Naive B cell (primary cell): Measurements from ENCODE around the gene CHCHD1. TPM values are rescaled to one million over a fixed set of nuclear protein-coding genes. Genes with fewer than 3 reads are reported as not detected.

Source experiments
- ATAC-seq, 2 donors: fragments of 150-1000 bp; cut with Tn5 transposase; 2 replicates each; pipeline ENCODE4 v1.10.0; 2021; ENCODE audit warnings: low read depth in 2 of 2, mild to moderate bottlenecking in 2 of 2, moderate library complexity in 2 of 2
- DNase-seq: peaks from one replicate; pipeline ENCODE4 v3.0.0; 2022
- H3K27ac Mint-ChIP-seq, 6 donors: one replicate each; pipeline ENCODE4 v1.8.0; 2020 to 2022; ENCODE audit warnings: mild to moderate bottlenecking in 6 of 6, mixed read lengths in 6 of 6, moderate library complexity in 5 of 6, inconsistent platforms in 2 of 6
- H3K27me3 Mint-ChIP-seq, 3 donors: one replicate each; pipeline ENCODE4 v1.8.0; 2021 to 2022; ENCODE audit warnings: mixed read lengths in 3 of 3, mild to moderate bottlenecking in 1 of 3
- H3K36me3 Mint-ChIP-seq, 2 donors: one replicate each; pipeline ENCODE4 v1.8.0; 2020 to 2022; ENCODE audit warnings: mixed read lengths in 2 of 2, inconsistent platforms in 1 of 2, mild to moderate bottlenecking in 1 of 2
- H3K4me1 Mint-ChIP-seq, 3 donors: one replicate each; pipeline ENCODE4 v1.8.0; 2020 to 2022; ENCODE audit warnings: mixed read lengths in 3 of 3, inconsistent platforms in 1 of 3, mild to moderate bottlenecking in 1 of 3, moderate library complexity in 1 of 3
- H3K4me3 Mint-ChIP-seq, 8 donors: one replicate each; pipeline ENCODE4 v1.8.0; 2020 to 2022; ENCODE audit warnings: mild to moderate bottlenecking in 8 of 8, mixed read lengths in 8 of 8, moderate library complexity in 8 of 8, inconsistent platforms in 2 of 8
- H3K9me3 Mint-ChIP-seq, 7 donors: one replicate each; pipeline ENCODE4 v1.8.0; 2020 to 2022; ENCODE audit warnings: mixed read lengths in 7 of 7, mild to moderate bottlenecking in 5 of 7, inconsistent platforms in 2 of 7, moderate library complexity in 1 of 7
- polyA plus RNA-seq, 6 donors: library from polyadenylated mRNA; unstranded; fragments of 300-500 nt; fragmentation: Illumina TruSeq; gene quantifications; one replicate each; pipeline ENCODE4 v1.2.3, GENCODE V29; 2021; ENCODE audit warnings: low read depth in 6 of 6

Gene CHCHD1
- polyA plus RNA-seq, 6 donors from 2014 or later = 17.6 to 54.5 (median 39.6) TPM

DNA sequence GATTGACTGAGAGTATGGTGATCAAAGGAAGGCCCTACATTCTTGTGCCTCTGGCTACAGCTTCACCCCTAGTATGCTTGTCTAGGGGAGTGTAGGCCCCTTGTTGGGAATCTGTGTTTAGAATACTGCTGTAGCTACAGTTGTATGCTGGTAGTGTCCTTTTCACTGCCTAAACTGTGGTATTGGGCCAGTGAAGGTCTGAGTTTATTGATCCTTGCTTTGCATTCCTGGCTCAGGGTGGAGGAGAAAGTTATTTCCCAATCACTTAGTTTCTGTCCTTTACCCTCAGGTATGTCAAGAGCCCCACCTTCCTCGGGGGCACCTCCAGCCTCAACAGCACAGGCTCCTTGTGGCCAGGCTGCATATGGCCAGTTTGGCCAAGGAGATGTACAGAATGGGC lies 31.0 kb upstream of the CHCHD1 start:
- H3K4me3 Mint-ChIP-seq = no peak overlapping the region
- no peaks in the 10 kb centered on the region for H3K27me3 Mint-ChIP-seq
- peaks cover 10 to 25% of the 10 kb centered on the region in 2 donors for H3K36me3 Mint-ChIP-seq
- no peak overlapping the region for H3K27ac Mint-ChIP-seq
- ATAC-seq = no peak
- H3K4me1 Mint-ChIP-seq = peaks cover 30 to 36% (median 33%) of the 10 kb centered on the region in 3 donors
- no peaks in the 10 kb centered on the region for H3K9me3 Mint-ChIP-seq
- DNase-seq = no peak

DNA sequence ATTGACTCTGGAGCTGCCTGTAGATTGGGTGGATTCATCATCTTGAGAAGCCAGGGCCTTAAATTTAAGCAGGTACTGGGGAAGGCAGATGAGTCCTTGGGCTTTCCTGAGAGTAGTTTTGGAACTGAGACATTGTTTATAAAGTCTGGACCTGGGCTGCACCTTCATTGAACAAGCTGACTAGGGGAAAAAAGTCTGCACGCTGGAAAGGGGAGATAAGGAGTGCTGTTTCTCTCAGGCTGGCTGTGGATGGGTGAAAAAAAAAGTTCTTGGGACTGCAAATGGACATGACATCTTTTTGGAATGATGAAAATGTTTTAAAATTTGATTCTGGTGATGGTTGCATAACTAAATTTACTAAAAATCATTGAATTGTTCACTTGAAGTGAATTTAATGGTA lies 25.7 kb upstream of the CHCHD1 start:
- Mint-ChIP-seq H3K27me3 (no peaks in the 10 kb centered on the region), H3K27ac (peak overlapping the region in 1 of 6 donors; percentile 44), H3K9me3 (no peaks in the 10 kb centered on the region), H3K4me3 (no peak overlapping the region), H3K36me3 (peaks cover 10 to 37% of the 10 kb centered on the region in 2 donors), H3K4me1 (peaks cover 8 to 16% (median 11%) of the 10 kb centered on the region in 3 donors)
- no peak for ATAC-seq
- DNase-seq = no peak

DNA sequence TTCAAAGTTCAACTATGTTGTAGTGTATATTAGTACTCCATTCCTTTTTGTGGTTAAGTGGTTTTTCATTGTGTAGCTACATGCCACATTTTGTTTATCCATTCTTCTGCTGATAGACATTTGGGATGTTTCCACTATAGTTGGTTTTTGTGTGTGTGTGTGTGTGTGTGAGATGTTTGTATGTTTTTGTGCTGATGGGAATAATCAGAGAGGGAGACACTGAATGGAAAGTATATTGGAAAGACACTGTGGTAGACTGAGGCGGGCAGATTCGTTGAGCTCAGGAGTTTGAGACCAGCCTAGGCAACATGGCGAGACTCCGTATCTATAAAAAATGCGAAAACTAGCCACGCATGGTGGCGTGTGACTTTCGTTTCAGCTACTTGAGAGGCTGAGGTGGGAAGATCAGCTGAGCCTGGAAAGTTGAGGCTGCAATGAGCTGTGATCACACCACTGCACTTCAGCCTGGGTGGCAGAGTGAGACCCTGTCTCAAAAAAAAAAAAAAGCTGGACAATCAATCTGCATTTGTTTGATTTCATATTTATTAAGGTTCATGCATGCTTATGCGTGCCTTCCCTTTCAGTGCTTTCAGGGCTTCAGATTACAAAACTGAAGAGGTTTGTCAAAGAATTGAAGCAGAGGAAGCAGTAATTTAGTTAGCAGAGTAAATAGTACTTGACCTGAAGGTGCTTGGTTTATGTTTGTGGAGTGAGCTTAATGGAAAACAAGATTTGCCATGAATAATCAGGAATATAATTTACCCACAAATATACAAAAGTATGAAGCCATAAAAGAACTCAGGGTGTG lies 22.9 kb upstream of the CHCHD1 start:
- ATAC-seq (no peak), DNase-seq (no peak)
- Mint-ChIP-seq H3K27me3 (no peaks in the 10 kb centered on the region), H3K4me1 (peaks cover 18 to 23% (median 22%) of the 10 kb centered on the region in 3 donors), H3K4me3 (peak overlapping the region in 1 of 8 donors; percentile 1), H3K27ac (peak overlapping the region in 1 of 6 donors; percentile 19), H3K36me3 (peaks cover 16 to 44% of the 10 kb centered on the region in 2 donors), H3K9me3 (no peaks in the 10 kb centered on the region)

DNA sequence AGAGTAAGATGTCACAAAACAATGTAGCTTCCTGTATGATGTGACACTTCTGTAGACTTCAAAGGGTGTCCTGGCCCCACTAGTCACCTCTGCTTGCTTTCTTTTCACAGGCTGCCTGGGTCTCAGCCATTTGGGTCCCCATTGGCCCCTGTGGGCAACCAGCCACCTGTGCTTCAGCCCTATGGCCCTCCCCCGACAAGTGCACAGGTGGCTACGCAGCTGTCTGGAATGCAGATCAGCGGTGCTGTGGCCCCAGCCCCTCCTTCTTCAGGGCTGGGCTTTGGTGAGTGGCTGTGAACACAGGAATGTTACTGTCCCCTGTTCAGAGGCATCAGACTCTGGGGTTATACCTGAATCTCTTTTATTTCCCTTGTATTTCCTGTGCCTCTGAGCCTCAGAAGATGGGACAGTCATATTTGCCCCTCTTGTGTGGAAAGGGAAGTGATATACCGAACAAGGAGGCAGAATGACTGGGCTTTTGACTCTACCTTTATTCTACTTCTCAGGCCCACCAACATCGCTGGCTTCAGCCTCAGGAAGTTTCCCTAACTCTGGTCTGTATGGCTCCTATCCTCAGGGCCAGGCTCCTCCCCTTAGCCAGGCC lies 22.2 kb upstream of the CHCHD1 start:
- ATAC-seq = peak in 1 of 2 donors; percentile 38
- Mint-ChIP-seq H3K4me1 (peaks cover 18 to 23% (median 22%) of the 10 kb centered on the region in 3 donors), H3K27ac (no peak overlapping the region), H3K9me3 (no peaks in the 10 kb centered on the region), H3K4me3 (peak overlapping the region in 1 of 8 donors; percentile 12), H3K36me3 (peaks cover 18 to 50% of the 10 kb centered on the region in 2 donors), H3K27me3 (no peaks in the 10 kb centered on the region)
- DNase-seq = no peak

DNA sequence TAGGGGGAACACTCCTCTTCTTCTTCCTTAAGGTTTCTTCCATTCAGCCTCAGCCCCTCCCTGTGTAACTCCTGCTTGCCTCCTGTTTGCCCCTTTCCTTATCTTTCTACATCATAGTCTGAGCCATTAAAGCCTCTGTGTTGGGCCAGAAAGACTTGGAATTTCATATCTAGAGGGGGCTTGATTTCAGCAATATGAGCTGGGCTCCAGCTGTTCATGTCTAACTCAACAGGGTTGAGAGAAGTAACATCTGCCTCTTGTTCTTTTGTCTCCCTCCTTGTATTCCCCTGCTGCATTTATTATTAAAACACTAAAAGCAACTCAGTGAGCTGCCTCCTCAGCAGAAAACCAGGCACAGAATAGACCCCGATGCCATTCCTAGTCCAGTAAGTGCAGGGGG lies 20.1 kb upstream of the CHCHD1 start:
- Mint-ChIP-seq H3K27me3 (no peaks in the 10 kb centered on the region), H3K27ac (peak overlapping the region in 2 of 6 donors; percentile 32 to 76), H3K9me3 (no peaks in the 10 kb centered on the region), H3K36me3 (peaks cover 35 to 64% of the 10 kb centered on the region in 2 donors), H3K4me3 (no peak overlapping the region), H3K4me1 (peaks cover 17 to 23% (median 18%) of the 10 kb centered on the region in 3 donors)
- DNase-seq (no peak), ATAC-seq (no peak)

DNA sequence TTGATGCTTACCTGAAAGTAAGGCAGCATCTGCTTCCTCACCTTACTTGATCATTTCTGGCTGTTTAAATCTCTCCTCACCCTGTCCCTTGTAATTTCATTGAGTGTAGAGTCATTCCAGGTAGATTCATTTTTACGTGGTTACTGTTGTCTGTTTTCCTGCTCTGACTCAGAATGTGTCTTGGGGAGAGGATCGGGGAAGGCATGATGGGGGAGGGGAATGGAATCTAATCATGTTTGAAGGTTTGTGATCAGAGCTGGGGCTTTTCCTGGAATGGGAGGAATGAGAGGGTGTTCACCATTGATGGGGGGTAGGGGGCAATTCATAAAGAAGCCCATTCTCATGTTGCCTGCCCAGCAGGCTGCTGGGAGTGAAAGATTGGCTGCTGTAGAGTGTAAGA lies 18.9 kb upstream of the CHCHD1 start:
- DNase-seq (no peak), ATAC-seq (no peak)
- Mint-ChIP-seq H3K4me3 (no peak overlapping the region), H3K4me1 (peaks cover 17 to 23% (median 18%) of the 10 kb centered on the region in 3 donors), H3K9me3 (no peaks in the 10 kb centered on the region), H3K27ac (peak overlapping the region in 5 of 6 donors; percentile 1 to 44 (median 23)), H3K36me3 (peaks cover 35 to 66% of the 10 kb centered on the region in 2 donors), H3K27me3 (no peaks in the 10 kb centered on the region)

DNA sequence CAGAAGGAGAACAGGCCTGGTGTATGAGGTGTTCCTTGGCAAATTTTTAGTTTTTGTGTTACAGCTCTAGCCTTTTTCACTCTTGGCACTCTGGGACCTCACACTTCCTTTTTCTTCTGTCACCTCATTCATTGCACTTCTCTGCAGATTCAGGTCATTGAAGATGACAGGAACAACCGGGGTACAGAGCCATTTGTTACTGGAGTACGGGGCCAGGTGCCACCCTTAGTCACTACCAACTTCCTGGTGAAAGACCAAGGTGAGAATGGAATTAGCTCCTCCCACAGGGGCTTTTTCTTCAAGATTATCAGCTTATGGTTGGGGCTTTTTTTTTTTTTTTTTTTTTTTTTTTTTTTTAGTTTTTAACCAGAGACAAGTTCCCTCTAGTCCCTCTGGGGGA lies 18.5 kb upstream of the CHCHD1 start:
- Mint-ChIP-seq H3K4me3 (no peak overlapping the region), H3K4me1 (peaks cover 18 to 26% (median 21%) of the 10 kb centered on the region in 3 donors)
- ATAC-seq = peak; percentile 72 to 76

DNA sequence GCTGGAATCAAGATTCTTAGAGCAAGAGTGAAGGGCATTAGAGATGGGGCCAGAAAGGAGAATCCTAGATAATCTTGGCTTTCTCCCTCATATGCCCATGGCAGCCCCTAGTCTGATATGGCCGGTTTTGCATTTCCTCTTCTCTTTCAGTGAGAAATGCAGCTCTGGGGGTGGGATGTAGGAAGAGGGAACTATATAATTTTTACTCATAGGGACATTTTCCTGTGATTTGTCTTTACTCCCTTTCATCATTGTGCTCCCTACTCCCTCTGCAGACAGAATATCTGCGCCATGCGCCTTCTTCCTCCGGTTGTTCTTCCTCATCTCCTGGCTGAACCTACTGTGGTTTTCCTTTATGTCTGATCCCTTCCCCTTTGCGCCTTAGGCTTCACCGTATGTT lies 16.8 kb upstream of the CHCHD1 start:
- Mint-ChIP-seq H3K9me3 (no peaks in the 10 kb centered on the region), H3K4me3 (no peak overlapping the region), H3K36me3 (peaks cover 35 to 58% of the 10 kb centered on the region in 2 donors), H3K4me1 (peaks cover 20 to 32% (median 30%) of the 10 kb centered on the region in 3 donors), H3K27me3 (no peaks in the 10 kb centered on the region), H3K27ac (no peak overlapping the region)
- DNase-seq (no peak), ATAC-seq (no peak)

More for the DNA sequence above, 18.5 kb upstream of the CHCHD1 start:
- Mint-ChIP-seq H3K27me3 (no peaks in the 10 kb centered on the region), H3K9me3 (no peaks in the 10 kb centered on the region), H3K36me3 (peaks cover 35 to 65% of the 10 kb centered on the region in 2 donors), H3K27ac (peak overlapping the region in 3 of 6 donors; percentile 27 to 44 (median 37))
- no peak for DNase-seq

DNA sequence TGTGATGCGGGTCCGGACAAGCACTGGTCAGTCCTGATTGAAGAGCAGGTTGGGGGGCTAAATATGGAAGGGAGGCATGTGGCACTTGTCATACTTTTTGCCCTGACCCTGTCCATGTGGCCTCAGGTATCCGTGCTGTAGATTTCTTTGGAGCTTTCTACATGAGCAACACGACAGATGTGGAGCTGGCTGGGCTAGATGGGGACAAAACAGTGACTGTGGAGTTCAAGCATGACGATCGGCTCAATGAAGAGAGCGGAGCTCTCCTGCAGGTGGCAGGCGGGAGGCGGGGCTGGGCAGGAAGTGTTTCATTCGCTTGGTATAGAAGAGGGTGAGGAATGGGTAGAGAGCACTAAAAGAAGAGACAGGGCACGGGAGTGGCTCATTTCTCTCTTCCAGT lies 13.0 kb upstream of the CHCHD1 start:
- ATAC-seq (peak; percentile 27 to 37), DNase-seq (peak; percentile 35)
- H3K27me3 Mint-ChIP-seq = no peaks in the 10 kb centered on the region
- H3K4me1 Mint-ChIP-seq = peaks cover 22 to 39% (median 33%) of the 10 kb centered on the region in 3 donors
- peak overlapping the region in 7 of 8 donors; percentile 30 to 82 (median 64) for H3K4me3 Mint-ChIP-seq
- peak overlapping the region in 4 of 6 donors; percentile 13 to 90 (median 56) for H3K27ac Mint-ChIP-seq
- peaks cover 19 to 30% of the 10 kb centered on the region in 2 donors for H3K36me3 Mint-ChIP-seq
- no peaks in the 10 kb centered on the region for H3K9me3 Mint-ChIP-seq

DNA sequence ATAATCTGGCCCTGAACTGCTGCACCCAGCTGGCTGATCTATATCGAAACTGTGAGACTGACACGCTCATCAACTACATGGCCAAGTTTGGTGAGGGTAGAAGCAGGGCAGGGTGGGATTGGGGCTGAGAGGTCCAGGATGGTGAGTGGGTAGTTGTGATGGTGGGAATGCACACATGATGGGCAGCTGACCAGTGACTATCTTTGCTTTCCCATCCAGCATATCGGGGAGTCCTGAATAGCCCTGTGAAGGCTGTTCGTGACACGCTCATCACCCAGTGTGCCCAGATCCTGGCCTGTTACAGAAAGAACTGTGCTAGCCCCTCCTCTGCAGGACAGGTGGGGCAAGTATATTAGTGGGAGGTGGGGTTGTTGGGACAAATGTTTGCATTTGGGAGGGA lies 12.5 kb upstream of the CHCHD1 start:
- Mint-ChIP-seq H3K27ac (peak overlapping the region in 4 of 6 donors; percentile 37 to 90 (median 67)), H3K27me3 (no peaks in the 10 kb centered on the region), H3K36me3 (peaks cover 18 to 26% of the 10 kb centered on the region in 2 donors), H3K4me3 (peak overlapping the region in 5 of 8 donors; percentile 30 to 82 (median 71)), H3K4me1 (peaks cover 26 to 45% (median 39%) of the 10 kb centered on the region in 3 donors), H3K9me3 (no peaks in the 10 kb centered on the region)
- DNase-seq = no peak
- ATAC-seq = no peak

DNA sequence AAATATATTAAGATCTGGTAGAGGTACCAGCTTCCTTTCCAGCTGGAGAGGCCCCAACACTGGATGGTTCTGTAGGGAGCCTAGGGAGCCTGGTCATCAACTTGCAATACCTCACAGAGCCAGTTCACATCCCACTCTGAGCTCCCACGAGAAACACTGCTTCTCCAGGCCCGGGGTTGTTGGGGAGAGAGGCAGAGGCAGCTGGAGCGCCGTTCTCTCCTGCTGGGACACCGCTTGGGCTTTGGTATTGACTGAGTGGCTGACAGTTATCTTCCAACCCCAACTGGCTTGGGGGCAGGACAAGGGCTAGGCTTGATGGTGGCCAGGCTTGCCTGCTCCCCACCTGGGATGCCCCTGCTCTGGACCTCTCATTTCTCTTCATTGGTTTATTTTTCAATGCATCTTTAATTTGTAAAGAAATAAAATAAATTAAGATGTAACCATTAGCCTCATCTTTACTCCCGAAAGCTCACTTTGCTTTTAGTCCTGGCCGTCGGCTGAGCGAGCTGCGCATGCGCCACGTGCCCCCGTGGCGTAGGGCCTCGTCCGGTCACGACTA lies 10.0 kb upstream of the CHCHD1 start:
- H3K4me1 Mint-ChIP-seq = peaks cover 38 to 61% (median 55%) of the 10 kb centered on the region in 3 donors
- H3K27me3 Mint-ChIP-seq = no peaks in the 10 kb centered on the region
- peak; percentile 39 to 44 for ATAC-seq
- no peak for DNase-seq
- peak overlapping the region; percentile 90 to 99 (median 94) for H3K4me3 Mint-ChIP-seq
- peak overlapping the region; percentile 81 to 96 (median 94) for H3K27ac Mint-ChIP-seq
- peaks cover 2 to 5% of the 10 kb centered on the region in 2 donors for H3K36me3 Mint-ChIP-seq
- H3K9me3 Mint-ChIP-seq = no peaks in the 10 kb centered on the region

DNA sequence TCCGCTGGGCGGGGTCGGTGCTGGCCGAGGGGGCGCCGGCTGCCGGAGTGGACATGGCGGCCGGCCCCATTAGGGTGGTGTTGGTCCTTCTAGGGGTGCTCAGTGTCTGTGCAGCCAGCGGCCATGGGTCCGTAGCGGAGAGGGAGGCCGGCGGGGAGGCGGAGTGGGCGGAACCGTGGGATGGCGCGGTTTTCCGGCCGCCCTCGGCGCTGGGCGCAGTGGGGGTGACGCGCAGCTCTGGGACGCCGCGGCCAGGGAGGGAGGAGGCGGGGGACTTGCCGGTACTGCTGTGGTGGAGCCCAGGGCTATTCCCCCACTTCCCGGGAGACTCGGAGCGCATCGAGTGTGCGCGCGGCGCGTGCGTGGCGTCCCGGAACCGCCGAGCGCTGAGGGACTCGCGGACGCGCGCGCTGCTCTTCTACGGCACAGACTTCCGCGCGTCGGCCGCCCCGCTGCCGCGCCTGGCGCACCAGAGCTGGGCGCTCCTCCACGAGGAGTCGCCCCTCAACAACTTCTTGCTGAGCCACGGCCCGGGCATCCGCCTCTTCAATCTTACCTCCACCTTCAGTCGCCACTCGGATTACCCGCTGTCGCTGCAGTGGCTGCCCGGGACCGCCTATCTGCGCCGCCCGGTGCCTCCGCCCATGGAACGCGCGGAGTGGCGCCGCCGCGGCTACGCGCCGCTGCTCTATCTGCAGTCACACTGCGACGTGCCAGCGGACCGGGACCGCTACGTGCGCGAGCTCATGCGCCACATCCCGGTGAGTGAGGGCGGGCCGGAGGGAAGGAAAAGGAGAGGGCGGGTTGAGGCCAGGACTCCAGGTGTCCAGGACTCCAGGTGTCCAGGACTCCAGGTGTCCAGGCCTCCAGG lies 9.3 kb upstream of the CHCHD1 start:
- H3K9me3 Mint-ChIP-seq = no peaks in the 10 kb centered on the region
- ATAC-seq = peak; percentile 75 to 76

More for the DNA sequence above, 9.3 kb upstream of the CHCHD1 start:
- peak overlapping the region; percentile 90 to 99 (median 94) for H3K4me3 Mint-ChIP-seq
- H3K27ac Mint-ChIP-seq = peak overlapping the region; percentile 89 to 96 (median 94)
- DNase-seq = peak; percentile 79
- peaks cover 38 to 64% (median 55%) of the 10 kb centered on the region in 3 donors for H3K4me1 Mint-ChIP-seq
- no peaks in the 10 kb centered on the region for H3K27me3 Mint-ChIP-seq
- H3K36me3 Mint-ChIP-seq = peaks cover 0 to 5% of the 10 kb centered on the region in 2 donors
